GM23338 (cell line): Measurements from ENCODE around the gene IRS1. TPM values are rescaled to one million over a fixed set of nuclear protein-coding genes. Genes with fewer than 3 reads are reported as not detected.

Source experiments
- ATAC-seq: fragments of 200-7000 bp; cut with Tn5 transposase; 3 replicates; pipeline ENCODE4 v1.9.1; 2020
- DNase-seq: peaks from one replicate; pipeline ENCODE4 v3.0.0-alpha.2; 2015; ENCODE audit warnings: low spot score
- H2AFZ ChIP-seq: fragments of 200-600 bp; sonication (generic); 2 replicates; pipeline ENCODE4 v1.8.0; 2016; ENCODE audit warnings: antibody characterized with exemption, mild to moderate bottlenecking, moderate library complexity
- H3F3A ChIP-seq: fragments of 200-600 bp; sonication (generic); replicated peaks from 2 replicates; pipeline ENCODE4 v1.8.0; 2017; ENCODE audit warnings: antibody characterized with exemption, mixed run types, low read depth
- H3K27ac ChIP-seq: fragments of 200-600 bp; sonication (generic); 2 replicates; pipeline ENCODE4 v1.6.1; 2016; ENCODE audit warnings: low read depth
- H3K27me3 ChIP-seq: fragments of 200-600 bp; sonication (generic); 2 replicates; pipeline ENCODE4 v1.8.0; 2016; ENCODE audit warnings: mild to moderate bottlenecking, mixed run types, moderate library complexity; ENCODE audit not compliant: insufficient read depth
- H3K36me3 ChIP-seq: fragments of 200-600 bp; sonication (generic); 2 replicates; pipeline ENCODE4 v1.8.0; 2016; ENCODE audit warnings: mild to moderate bottlenecking; ENCODE audit not compliant: insufficient read depth
- H3K4me1 ChIP-seq: fragments of 200-600 bp; sonication (generic); 2 replicates; pipeline ENCODE4 v1.8.0; 2016; ENCODE audit warnings: mild to moderate bottlenecking, moderate library complexity; ENCODE audit not compliant: insufficient read depth
- H3K4me2 ChIP-seq: fragments of 200-600 bp; sonication (generic); 2 replicates; pipeline ENCODE4 v1.7.1; 2017; ENCODE audit warnings: mixed run types
- H3K4me3 ChIP-seq: fragments of 200-600 bp; sonication (generic); 2 replicates; pipeline ENCODE4 v1.6.1; 2016; ENCODE audit warnings: mixed run types
- H3K79me2 ChIP-seq: fragments of 200-600 bp; sonication (generic); replicated peaks from 2 replicates; pipeline ENCODE4 v1.8.0; 2017; ENCODE audit warnings: mild to moderate bottlenecking; ENCODE audit not compliant: insufficient read depth
- H3K9me2 ChIP-seq: fragments of 200-600 bp; sonication (generic); 2 replicates; pipeline ENCODE4 v1.8.0; 2017; ENCODE audit not compliant: insufficient read depth
- H4K20me1 ChIP-seq: fragments of 200-600 bp; sonication (generic); replicated peaks from 2 replicates; pipeline ENCODE4 v1.8.0; 2017; ENCODE audit warnings: mild to moderate bottlenecking; ENCODE audit not compliant: insufficient read depth
- H3K27ac Mint-ChIP-seq: 2 replicates; pipeline ENCODE4 v1.8.0; 2020; ENCODE audit warnings: inconsistent platforms, mild to moderate bottlenecking, moderate library complexity, mixed read lengths
- H3K27me3 Mint-ChIP-seq: 3 replicates; pipeline ENCODE4 v1.8.0; 2022; ENCODE audit warnings: low read depth, mild to moderate bottlenecking, moderate library complexity, mixed read lengths, inconsistent platforms; ENCODE audit not compliant: insufficient read depth, poor library complexity
- H3K36me3 Mint-ChIP-seq: 3 replicates; pipeline ENCODE4 v1.8.0; 2021; ENCODE audit warnings: low read depth, mild to moderate bottlenecking, inconsistent platforms, moderate library complexity, mixed read lengths
- H3K4me1 Mint-ChIP-seq: 3 replicates; pipeline ENCODE4 v1.8.0; 2020; ENCODE audit warnings: mild to moderate bottlenecking, inconsistent platforms, mixed read lengths
- H3K4me3 Mint-ChIP-seq: 3 replicates; pipeline ENCODE4 v1.8.0; 2021; ENCODE audit warnings: moderate library complexity, mild to moderate bottlenecking, inconsistent platforms, mixed read lengths
- H3K9me3 Mint-ChIP-seq: 3 replicates; pipeline ENCODE4 v1.8.0; 2020; ENCODE audit warnings: moderate library complexity, mild to moderate bottlenecking, inconsistent platforms, mixed read lengths
- CREB1 ChIP-seq: fragments of 250-450 bp; sonication (Bioruptor Pico); IDR thresholded peaks from 2 replicates; pipeline ENCODE4 v1.5.0; 2020; ENCODE audit warnings: low read depth, mild to moderate bottlenecking, moderate library complexity
- EZH2phosphoT487 ChIP-seq: fragments of 200-600 bp; sonication (generic); IDR thresholded peaks from one replicate; pipeline ENCODE4 v1.8.1; 2018; ENCODE audit warnings: antibody characterized with exemption; ENCODE audit not compliant: unreplicated experiment
- NANOG ChIP-seq: IDR thresholded peaks from 2 replicates; pipeline ENCODE4 v1.6.1; 2016; ENCODE audit warnings: antibody characterized with exemption, borderline replicate concordance
- POLR2AphosphoS5 ChIP-seq: IDR thresholded peaks from 2 replicates; pipeline ENCODE4 v1.6.1; 2016; ENCODE audit warnings: antibody characterized with exemption, low read depth
- STAT1 ChIP-seq: IDR thresholded peaks from one replicate; pipeline ENCODE4 v1.6.1; 2016; ENCODE audit warnings: antibody characterized with exemption; ENCODE audit not compliant: unreplicated experiment
- ZNF114 ChIP-seq: fragments of 250-450 bp; sonication (Bioruptor Pico); IDR thresholded peaks from 2 replicates; pipeline ENCODE4 v1.5.0; 2020; ENCODE audit warnings: mild to moderate bottlenecking, moderate library complexity
- polyA plus RNA-seq: library from polyadenylated mRNA; unstranded; fragments of >200 nt; fragmentation: Nextera tagmentation; extraction: Ambion mirVana; gene quantifications from 2 replicates; pipeline ENCODE4 v1.2.1, GENCODE V29; 2016
- total RNA-seq: library from RNA; depleted of rRNA; stranded (reverse); fragments of >200 nt; shearing (Covaris generic); gene quantifications from 2 replicates; pipeline ENCODE4 v1.2.3, GENCODE V29; 2014
- TF ChIP-seq, protein P1 (sequence below): IDR thresholded peaks from one replicate; pipeline ENCODE4 v1.6.1; 2018; ENCODE audit warnings: antibody characterized with exemption; ENCODE audit not compliant: unreplicated experiment
- TF ChIP-seq, protein P2 (sequence below): IDR thresholded peaks from 2 replicates; pipeline ENCODE4 v1.6.1; 2016; ENCODE audit warnings: antibody characterized with exemption
- TF ChIP-seq, protein P3 (sequence below): fragments of 250-450 bp; sonication (Bioruptor Pico); IDR thresholded peaks from 2 replicates; pipeline ENCODE4 v1.5.0; 2020; ENCODE audit warnings: mild to moderate bottlenecking, moderate library complexity

The IRS1 gene
- total and polyA plus RNA-seq, 2 experiments from 2014 or later: 6.9 to 26.2 TPM

DNA sequence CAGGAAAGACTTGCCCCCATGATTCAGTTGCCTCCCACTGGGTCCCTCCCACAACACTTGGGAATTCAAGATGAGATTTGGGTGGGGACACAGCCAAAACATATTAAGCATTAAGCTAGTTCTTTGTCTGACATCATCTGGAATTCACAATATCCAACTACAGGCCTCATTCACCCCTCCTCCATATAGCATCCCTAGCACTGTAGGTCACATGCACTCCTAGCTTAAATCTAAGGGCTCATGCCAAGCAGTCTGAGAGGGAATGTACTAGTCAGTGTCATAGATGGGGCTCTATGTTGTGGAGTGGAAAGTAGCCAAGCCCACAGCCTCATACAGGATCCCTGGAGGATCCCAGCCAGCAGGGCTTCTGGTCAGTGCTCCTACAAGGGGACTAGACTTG lies 92.1 kb downstream of the IRS1 start (continued):
- TF ChIP-seq, protein P1, sequence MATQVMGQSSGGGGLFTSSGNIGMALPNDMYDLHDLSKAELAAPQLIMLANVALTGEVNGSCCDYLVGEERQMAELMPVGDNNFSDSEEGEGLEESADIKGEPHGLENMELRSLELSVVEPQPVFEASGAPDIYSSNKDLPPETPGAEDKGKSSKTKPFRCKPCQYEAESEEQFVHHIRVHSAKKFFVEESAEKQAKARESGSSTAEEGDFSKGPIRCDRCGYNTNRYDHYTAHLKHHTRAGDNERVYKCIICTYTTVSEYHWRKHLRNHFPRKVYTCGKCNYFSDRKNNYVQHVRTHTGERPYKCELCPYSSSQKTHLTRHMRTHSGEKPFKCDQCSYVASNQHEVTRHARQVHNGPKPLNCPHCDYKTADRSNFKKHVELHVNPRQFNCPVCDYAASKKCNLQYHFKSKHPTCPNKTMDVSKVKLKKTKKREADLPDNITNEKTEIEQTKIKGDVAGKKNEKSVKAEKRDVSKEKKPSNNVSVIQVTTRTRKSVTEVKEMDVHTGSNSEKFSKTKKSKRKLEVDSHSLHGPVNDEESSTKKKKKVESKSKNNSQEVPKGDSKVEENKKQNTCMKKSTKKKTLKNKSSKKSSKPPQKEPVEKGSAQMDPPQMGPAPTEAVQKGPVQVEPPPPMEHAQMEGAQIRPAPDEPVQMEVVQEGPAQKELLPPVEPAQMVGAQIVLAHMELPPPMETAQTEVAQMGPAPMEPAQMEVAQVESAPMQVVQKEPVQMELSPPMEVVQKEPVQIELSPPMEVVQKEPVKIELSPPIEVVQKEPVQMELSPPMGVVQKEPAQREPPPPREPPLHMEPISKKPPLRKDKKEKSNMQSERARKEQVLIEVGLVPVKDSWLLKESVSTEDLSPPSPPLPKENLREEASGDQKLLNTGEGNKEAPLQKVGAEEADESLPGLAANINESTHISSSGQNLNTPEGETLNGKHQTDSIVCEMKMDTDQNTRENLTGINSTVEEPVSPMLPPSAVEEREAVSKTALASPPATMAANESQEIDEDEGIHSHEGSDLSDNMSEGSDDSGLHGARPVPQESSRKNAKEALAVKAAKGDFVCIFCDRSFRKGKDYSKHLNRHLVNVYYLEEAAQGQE: no peak
- TF ChIP-seq POLR2AphosphoS5: no peak

DNA sequence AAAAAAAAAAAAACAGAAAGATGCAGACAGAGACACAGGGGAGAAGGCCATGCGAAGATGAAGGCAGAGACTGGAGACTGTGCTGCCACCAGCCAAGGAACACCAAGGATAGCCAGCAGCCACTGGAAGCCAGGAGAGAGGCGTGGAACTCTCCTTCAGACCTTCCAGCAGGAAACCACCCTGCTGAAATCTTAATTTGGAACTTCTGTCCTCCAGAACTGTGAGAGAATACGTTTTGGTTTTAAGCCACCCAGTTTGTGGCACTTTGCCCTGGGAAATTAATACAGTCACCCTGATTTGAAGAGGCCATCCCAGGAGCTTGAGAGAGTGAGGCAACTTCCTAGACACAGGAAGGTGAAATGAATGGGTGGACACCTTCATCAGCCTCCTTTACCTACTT lies 93.7 kb downstream of the IRS1 start:
- no peaks in the 10 kb centered on the region for H3K9me3 Mint-ChIP-seq
- Histone ChIP-seq H2AFZ (no peak overlapping the region), H3K27ac (no peak overlapping the region), H3K4me3 (no peak overlapping the region), H3K27me3 (no peaks in the 10 kb centered on the region), H3K79me2 (no peaks in the 10 kb centered on the region), H3K4me1 (no peaks in the 10 kb centered on the region), H3K9me2 (0 out of 2 replicates have a peak, but pooled peaks cover 11% of the 10 kb centered on the region), H4K20me1 (no peaks in the 10 kb centered on the region), H3K4me2 (no peak overlapping the region), H3F3A (no peaks in the 10 kb centered on the region), H3K36me3 (no peaks in the 10 kb centered on the region)
- H3K27ac Mint-ChIP-seq: no peak overlapping the region
- no peaks in the 10 kb centered on the region for H3K4me1 Mint-ChIP-seq
- no peaks in the 10 kb centered on the region for H3K36me3 Mint-ChIP-seq
- DNase-seq (no peak), ATAC-seq (no peak)
- H3K4me3 Mint-ChIP-seq: no peak overlapping the region
- no peaks in the 10 kb centered on the region for H3K27me3 Mint-ChIP-seq
- TF ChIP-seq, protein P2, sequence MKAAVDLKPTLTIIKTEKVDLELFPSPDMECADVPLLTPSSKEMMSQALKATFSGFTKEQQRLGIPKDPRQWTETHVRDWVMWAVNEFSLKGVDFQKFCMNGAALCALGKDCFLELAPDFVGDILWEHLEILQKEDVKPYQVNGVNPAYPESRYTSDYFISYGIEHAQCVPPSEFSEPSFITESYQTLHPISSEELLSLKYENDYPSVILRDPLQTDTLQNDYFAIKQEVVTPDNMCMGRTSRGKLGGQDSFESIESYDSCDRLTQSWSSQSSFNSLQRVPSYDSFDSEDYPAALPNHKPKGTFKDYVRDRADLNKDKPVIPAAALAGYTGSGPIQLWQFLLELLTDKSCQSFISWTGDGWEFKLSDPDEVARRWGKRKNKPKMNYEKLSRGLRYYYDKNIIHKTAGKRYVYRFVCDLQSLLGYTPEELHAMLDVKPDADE: no peak
- TF ChIP-seq CREB1 (no peak), ZNF114 (no peak), EZH2phosphoT487 (no peak), POLR2AphosphoS5 (no peak), STAT1 (no peak), NANOG (no peak)
- TF ChIP-seq, protein P3, sequence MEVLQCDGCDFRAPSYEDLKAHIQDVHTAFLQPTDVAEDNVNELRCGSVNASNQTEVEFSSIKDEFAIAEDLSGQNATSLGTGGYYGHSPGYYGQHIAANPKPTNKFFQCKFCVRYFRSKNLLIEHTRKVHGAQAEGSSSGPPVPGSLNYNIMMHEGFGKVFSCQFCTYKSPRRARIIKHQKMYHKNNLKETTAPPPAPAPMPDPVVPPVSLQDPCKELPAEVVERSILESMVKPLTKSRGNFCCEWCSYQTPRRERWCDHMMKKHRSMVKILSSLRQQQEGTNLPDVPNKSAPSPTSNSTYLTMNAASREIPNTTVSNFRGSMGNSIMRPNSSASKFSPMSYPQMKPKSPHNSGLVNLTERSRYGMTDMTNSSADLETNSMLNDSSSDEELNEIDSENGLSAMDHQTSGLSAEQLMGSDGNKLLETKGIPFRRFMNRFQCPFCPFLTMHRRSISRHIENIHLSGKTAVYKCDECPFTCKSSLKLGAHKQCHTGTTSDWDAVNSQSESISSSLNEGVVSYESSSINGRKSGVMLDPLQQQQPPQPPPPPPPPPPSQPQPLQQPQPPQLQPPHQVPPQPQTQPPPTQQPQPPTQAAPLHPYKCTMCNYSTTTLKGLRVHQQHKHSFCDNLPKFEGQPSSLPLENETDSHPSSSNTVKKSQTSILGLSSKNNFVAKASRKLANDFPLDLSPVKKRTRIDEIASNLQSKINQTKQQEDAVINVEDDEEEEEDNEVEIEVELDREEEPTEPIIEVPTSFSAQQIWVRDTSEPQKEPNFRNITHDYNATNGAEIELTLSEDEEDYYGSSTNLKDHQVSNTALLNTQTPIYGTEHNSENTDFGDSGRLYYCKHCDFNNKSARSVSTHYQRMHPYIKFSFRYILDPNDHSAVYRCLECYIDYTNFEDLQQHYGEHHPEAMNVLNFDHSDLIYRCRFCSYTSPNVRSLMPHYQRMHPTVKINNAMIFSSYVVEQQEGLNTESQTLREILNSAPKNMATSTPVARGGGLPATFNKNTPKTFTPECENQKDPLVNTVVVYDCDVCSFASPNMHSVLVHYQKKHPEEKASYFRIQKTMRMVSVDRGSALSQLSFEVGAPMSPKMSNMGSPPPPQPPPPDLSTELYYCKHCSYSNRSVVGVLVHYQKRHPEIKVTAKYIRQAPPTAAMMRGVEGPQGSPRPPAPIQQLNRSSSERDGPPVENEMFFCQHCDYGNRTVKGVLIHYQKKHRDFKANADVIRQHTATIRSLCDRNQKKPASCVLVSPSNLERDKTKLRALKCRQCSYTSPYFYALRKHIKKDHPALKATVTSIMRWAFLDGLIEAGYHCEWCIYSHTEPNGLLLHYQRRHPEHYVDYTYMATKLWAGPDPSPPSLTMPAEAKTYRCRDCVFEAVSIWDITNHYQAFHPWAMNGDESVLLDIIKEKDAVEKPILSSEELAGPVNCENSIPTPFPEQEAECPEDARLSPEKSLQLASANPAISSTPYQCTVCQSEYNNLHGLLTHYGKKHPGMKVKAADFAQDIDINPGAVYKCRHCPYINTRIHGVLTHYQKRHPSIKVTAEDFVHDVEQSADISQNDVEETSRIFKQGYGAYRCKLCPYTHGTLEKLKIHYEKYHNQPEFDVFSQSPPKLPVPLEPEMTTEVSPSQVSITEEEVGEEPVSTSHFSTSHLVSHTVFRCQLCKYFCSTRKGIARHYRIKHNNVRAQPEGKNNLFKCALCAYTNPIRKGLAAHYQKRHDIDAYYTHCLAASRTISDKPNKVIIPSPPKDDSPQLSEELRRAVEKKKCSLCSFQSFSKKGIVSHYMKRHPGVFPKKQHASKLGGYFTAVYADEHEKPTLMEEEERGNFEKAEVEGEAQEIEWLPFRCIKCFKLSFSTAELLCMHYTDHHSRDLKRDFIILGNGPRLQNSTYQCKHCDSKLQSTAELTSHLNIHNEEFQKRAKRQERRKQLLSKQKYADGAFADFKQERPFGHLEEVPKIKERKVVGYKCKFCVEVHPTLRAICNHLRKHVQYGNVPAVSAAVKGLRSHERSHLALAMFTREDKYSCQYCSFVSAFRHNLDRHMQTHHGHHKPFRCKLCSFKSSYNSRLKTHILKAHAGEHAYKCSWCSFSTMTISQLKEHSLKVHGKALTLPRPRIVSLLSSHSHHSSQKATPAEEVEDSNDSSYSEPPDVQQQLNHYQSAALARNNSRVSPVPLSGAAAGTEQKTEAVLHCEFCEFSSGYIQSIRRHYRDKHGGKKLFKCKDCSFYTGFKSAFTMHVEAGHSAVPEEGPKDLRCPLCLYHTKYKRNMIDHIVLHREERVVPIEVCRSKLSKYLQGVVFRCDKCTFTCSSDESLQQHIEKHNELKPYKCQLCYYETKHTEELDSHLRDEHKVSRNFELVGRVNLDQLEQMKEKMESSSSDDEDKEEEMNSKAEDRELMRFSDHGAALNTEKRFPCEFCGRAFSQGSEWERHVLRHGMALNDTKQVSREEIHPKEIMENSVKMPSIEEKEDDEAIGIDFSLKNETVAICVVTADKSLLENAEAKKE (CRISPR knock-in tag): no peak
- TF ChIP-seq, protein P1: no peak
